Thyroid gland (tissue), 4 donors: ENCODE data around the gene PRPF6. TPM values are rescaled to one million over a fixed set of nuclear protein-coding genes. Genes with fewer than 3 reads are reported as not detected.

Experiments
- DNase-seq, 2 donors: peaks; one replicate each; pipeline ENCODE4 v3.0.0-alpha.2; 2019
- H3K27ac ChIP-seq, 3 donors: fragments of 200-600 bp; sonication (generic); 1 replicate in 2 of 3; 2 replicates in 1 of 3; pipeline ENCODE4 v1.5.1; 2016 to 2019; ENCODE audit warnings: mild to moderate bottlenecking in 1 of 3, moderate library complexity in 1 of 3
- H3K27me3 ChIP-seq: fragments of 200-600 bp; sonication (generic); one replicate; pipeline ENCODE4 v1.5.1; 2019
- H3K36me3 ChIP-seq, 2 donors: fragments of 200-600 bp; sonication (generic); one replicate each; pipeline ENCODE4 v1.5.1; 2016 to 2019
- H3K4me1 ChIP-seq, 2 donors: fragments of 200-600 bp; sonication (generic); one replicate each; pipeline ENCODE4 v1.5.1; 2017 to 2019
- H3K4me3 ChIP-seq, 3 donors: fragments of 200-600 bp; sonication (generic); replicated peaks in 1 of 3; 1 replicate in 2 of 3; 2 replicates in 1 of 3; pipeline ENCODE4 v1.5.1; 2016; ENCODE audit warnings: mild to moderate bottlenecking in 1 of 3
- H3K9me3 ChIP-seq: fragments of 200-600 bp; sonication (generic); one replicate; pipeline ENCODE4 v1.5.1; 2017
- CTCF ChIP-seq, 6 experiments: fragments of 200-600 bp in 3 of 6; fragments of 450-650 bp in 3 of 6; sonication (generic) in 3 of 6; IDR thresholded peaks; one replicate each; pipeline ENCODE4 v1.5.1; 2016 to 2019; ENCODE audit warnings: antibody characterized with exemption in 6 of 6, mild to moderate bottlenecking in 2 of 6, inconsistent platforms in 1 of 6, moderate library complexity in 1 of 6
- POLR2A ChIP-seq, 2 donors: fragments of 450-650 bp; IDR thresholded peaks; one replicate each; pipeline ENCODE4 v1.6.1; 2017; ENCODE audit warnings: antibody characterized with exemption in 2 of 2, mild to moderate bottlenecking in 2 of 2, moderate library complexity in 1 of 2
- WGBS, 2 donors: methylation state at CpG; one replicate each; pipeline ENCODE4 v1.1.5; 2017; 5-methylcytosine and 5-hydroxymethylcytosine counted together
- intact Hi-C: fragments of 100-400 bp; cut with DNase I; formaldehyde crosslinking; loops from one replicate; pipeline ENCODE4 v1.15.1; 2023
- total RNA-seq, 4 donors: library from RNA; depleted of rRNA; stranded (reverse); fragments of >200 nt; gene quantifications; one replicate each; pipeline ENCODE4 v1.2.3, GENCODE V29; 2016

The PRPF6 gene
- total RNA-seq, 4 donors from 2014 or later, result 62.8 to 76.2 (median 70.1) TPM

DNA sequence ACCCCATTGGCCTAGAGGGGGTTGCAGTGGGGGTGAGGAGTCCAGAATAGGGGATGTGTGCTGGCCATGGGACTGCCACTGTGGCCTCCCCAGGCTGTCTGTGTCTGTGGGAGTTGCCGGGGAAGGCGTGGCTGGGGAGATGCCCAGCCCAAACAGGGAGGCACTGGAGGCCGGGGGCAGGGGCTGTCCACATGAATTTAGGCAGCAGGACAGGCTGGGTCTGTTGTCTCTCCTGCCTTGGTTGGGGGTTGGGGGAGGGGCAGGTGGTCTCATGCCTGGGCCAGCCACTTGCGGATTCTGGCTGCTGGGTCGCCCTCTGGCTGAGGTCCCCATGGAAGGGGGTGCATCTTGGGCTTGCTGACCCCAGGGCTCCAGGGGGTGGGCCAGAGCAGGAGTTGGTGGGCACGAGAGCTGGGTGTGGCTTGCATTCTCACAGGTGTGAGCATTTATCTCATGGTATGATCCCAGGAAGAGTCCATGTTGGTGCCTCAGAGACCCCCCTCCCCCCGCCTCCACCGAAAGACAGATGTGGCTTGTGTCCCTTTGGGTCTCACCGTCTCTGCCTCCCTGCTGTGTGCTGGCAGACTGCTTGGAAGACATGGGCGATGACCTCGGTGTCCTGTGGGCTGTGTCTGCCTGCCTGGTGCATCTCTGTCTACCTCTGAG lies 64.5 kb downstream of the PRPF6 start:
- H3K27me3 ChIP-seq, result peaks cover 4% of the 10 kb centered on the region
- H3K36me3 ChIP-seq, result peaks cover 4% of the 10 kb centered on the region in 2 donors
- no peak for DNase-seq
- intact Hi-C loops, result no loop called here
- TF ChIP-seq CTCF (IDR thresholded peaks at IDR 0.05) (no peak), POLR2A (IDR thresholded peaks at IDR 0.05) (no peak)
- H3K4me3 ChIP-seq, result no peak overlapping the region
- H3K4me1 ChIP-seq, result peaks cover 3 to 29% of the 10 kb centered on the region in 2 donors
- no peaks in the 10 kb centered on the region for H3K9me3 ChIP-seq
- WGBS, 2 donors, result 54 to 66% methylated on average over 7 to 8 of the region's 11 CpGs
- peak overlapping the region in 1 of 3 donors; percentile 24 for H3K27ac ChIP-seq

GRCh38 chr20:64047046-64047389 lies 66.1 kb downstream of the PRPF6 start:
- peak overlapping the region in 1 of 3 donors; percentile 26 for H3K4me3 ChIP-seq
- peaks cover 4% of the 10 kb centered on the region in 2 donors for H3K36me3 ChIP-seq
- DNase-seq, result no peak
- peaks cover 4% of the 10 kb centered on the region for H3K27me3 ChIP-seq
- H3K27ac ChIP-seq, result no peak overlapping the region
- H3K4me1 ChIP-seq, result peaks cover 3 to 16% of the 10 kb centered on the region in 2 donors
- no peak for TF ChIP-seq POLR2A (IDR thresholded peaks at IDR 0.05)
- intact Hi-C loops, result no loop called here
- WGBS, 2 donors, result 60 to 74% methylated on average over 8 of the region's 8 CpGs
- no peaks in the 10 kb centered on the region for H3K9me3 ChIP-seq

DNA sequence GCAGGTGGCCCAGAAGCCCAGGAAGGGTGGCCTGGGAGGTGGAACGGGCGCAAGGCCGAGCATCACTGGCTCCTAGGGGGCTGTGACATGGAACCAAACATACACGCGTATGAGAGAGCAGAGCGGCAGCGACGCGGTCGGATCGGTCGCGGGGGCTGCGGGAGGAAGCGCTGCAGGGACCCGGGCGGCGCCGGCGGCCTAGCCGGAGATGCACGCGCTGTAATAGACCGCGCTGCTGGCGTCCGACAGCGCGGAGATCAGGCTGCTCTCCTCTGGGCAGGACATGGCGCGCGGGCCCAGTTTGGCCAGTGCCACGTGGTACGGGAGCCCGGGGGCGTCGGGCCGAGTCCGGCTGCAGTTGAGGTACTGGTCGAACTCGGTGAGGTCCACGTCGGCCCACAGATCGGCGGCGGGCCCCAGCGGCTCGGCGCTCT lies 67.1 kb downstream of the PRPF6 start:
- H3K27ac ChIP-seq, result no peak overlapping the region
- intact Hi-C loops, result no loop called here
- peaks cover 4% of the 10 kb centered on the region in 2 donors for H3K36me3 ChIP-seq
- H3K4me3 ChIP-seq, result peak overlapping the region in 1 of 3 donors; percentile 26
- H3K27me3 ChIP-seq, result peaks cover 4% of the 10 kb centered on the region
- WGBS, 2 donors, result 31 to 40% methylated on average over 3 to 10 of the region's 49 CpGs
- TF ChIP-seq CTCF (IDR thresholded peaks at IDR 0.05) (no peak), POLR2A (IDR thresholded peaks at IDR 0.05) (no peak)
- H3K4me1 ChIP-seq, result peaks cover 3 to 10% of the 10 kb centered on the region in 2 donors
- no peaks in the 10 kb centered on the region for H3K9me3 ChIP-seq
- no peak for DNase-seq

GRCh38 chr20:64048402-64049044 lies 67.6 kb downstream of the PRPF6 start:
- TF ChIP-seq CTCF (IDR thresholded peaks at IDR 0.05) (no peak), POLR2A (IDR thresholded peaks at IDR 0.05) (no peak)
- Histone ChIP-seq H3K27me3 (peaks cover 4% of the 10 kb centered on the region), H3K9me3 (no peaks in the 10 kb centered on the region), H3K4me1 (peaks cover 3 to 10% of the 10 kb centered on the region in 2 donors), H3K36me3 (peaks cover 4% of the 10 kb centered on the region in 2 donors), H3K4me3 (peak overlapping the region in 1 of 3 donors; percentile 26), H3K27ac (no peak overlapping the region)
- WGBS, 2 donors, result 1% methylated on average over 22 of the region's 101 CpGs; no CpG with 5 or more reads in 1 of the 2 donors
- intact Hi-C loops, result no loop called here
- DNase-seq, result no peak

- H3K36me3 ChIP-seq, result peaks cover 4% of the 10 kb centered on the region in 2 donors
- H3K4me1 ChIP-seq, result peaks cover 3 to 10% of the 10 kb centered on the region in 2 donors
- no peak for TF ChIP-seq POLR2A (IDR thresholded peaks at IDR 0.05)
- no peak for TF ChIP-seq CTCF (IDR thresholded peaks at IDR 0.05)
- no CpG with 5 or more reads among the region's 111 CpGs for WGBS, 2 donors
- peak within 1 kb of the TSS; percentile 62 to 70 (median 68) for H3K27ac ChIP-seq
- peak within 1 kb of the TSS in 1 of 3 donors; percentile 26 for H3K4me3 ChIP-seq
- no peaks in the 10 kb centered on the region for H3K9me3 ChIP-seq
- peaks cover 4% of the 10 kb centered on the region for H3K27me3 ChIP-seq
- intact Hi-C loops, result no loop called here
- no peak for DNase-seq
Measured at GRCh38 chr20:64049060-64049877, 68.3 kb downstream of the PRPF6 start, which contains the start of gene SOX18. SOX18 (minus strand) TSS chr20:64049639; CDS start chr20:64049516, 123 bp downstream.
